ENCODE data around the gene LAP3.
"Not testable (repeated sequence)": the region's sequence is repeated elsewhere in the genome, so short reads cannot be mapped to it uniquely, and the experiment has no call there.

The LAP3 gene

GRCh38 chr4:17576932-17577664, at the start of gene LAP3:
Gene LAP3, plus strand, starts transcription at chr4:17577198. Its CDS starts 268 bp downstream, at chr4:17577466.
- DNase-seq = peak; percentile 60

DNA sequence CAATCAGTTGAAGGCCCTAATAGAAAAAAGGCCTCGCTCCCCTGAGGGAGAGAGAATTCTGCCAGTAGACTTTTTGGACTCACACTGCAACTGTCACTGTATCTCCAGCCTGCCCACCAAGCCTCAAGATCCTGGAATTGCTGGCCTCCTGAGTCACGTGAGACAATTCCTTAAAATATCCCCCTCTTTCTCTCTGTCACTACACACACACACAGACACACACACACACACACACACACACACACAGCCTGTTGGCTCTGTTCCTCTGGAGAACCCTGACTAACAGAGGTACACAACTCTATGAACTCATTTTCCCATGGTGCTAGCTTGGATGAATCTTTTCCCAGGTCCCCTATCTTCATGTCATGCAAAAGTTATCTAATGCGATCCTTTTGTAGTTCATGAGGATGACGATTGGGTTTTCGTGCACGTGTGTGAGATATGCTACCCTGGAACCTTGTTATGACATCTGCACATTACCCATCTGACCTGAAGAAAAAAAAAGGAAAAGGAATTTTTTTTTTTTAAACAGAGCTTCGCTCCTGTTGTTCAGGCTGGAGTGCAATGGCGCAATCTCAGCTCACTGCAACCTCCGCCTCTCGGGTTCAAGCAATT, 48.3 kb upstream of the LAP3 start:
- no peak for DNase-seq

GRCh38 chr4:17531538-17532285, 45.3 kb upstream of the LAP3 start:
- no peak for DNase-seq

DNA sequence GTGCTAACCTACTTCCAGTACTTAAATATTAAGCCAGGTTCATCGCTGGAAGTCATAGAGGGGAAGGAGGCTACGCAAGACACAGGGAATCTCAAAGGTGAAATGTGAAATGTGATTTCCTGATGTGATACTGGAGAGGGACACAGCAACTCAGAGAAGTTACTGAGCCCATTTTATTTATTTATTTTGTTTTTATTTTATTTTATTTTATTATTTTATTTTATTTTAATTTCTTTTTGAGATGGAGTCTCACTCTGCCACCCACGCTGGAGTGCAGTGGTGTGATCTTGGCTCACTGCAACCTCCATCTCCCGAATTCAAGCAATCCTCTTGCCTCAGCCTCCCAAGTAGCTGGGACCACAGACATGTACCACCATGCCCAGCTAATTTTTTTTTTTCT, 42.3 kb upstream of the LAP3 start:
- DNase-seq = no peak

- no peak for DNase-seq
Observed at GRCh38 chr4:17535242-17535641, 41.8 kb upstream of the LAP3 start.

GRCh38 chr4:17535906-17536305, 41.1 kb upstream of the LAP3 start:
- no peak for DNase-seq

DNA sequence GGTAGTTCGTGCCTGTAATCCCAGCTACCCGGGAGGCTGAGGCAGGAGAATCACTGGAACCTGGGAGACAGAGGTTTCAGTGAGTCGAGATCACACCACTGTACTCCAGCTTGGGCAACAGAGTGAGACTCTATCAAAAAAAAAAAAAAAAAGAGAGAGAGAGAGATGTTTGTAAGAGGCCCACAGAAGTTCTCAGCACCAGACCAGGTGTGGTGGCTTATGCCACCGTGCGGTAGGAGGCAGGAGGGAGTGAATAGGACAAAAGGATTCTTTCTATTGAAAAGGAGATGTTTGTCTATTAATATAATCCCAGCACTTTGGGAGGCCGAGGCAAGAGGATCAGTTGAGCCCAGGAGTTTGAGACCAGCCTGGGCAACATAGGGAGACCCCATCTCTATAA, 39.9 kb upstream of the LAP3 start:
- not testable (repeated sequence) for DNase-seq

DNA sequence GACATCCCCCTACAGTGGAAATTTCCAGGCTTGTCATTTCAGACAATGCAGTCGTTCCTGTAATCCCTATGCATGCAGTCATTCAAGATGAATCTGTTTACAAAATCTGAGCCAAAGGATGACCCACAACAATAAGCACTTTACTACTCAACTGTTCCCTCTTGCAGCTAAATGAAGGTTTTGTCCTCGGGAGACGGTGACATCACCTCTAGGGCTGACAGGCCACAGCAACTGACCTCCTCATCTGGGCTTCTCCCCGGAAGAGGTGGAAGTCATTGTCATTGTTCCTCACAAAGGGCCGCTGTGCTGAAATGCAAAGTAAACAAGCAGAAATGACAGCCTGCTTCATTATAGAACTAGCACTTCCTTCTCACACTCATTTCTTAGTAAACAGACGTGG, 32.8 kb upstream of the LAP3 start:
- DNase-seq = no peak

- no peak for DNase-seq
Observed at GRCh38 chr4:17544831-17545234, 32.2 kb upstream of the LAP3 start.

GRCh38 chr4:17545374-17546140, 31.4 kb upstream of the LAP3 start:
- no peak for DNase-seq

DNA sequence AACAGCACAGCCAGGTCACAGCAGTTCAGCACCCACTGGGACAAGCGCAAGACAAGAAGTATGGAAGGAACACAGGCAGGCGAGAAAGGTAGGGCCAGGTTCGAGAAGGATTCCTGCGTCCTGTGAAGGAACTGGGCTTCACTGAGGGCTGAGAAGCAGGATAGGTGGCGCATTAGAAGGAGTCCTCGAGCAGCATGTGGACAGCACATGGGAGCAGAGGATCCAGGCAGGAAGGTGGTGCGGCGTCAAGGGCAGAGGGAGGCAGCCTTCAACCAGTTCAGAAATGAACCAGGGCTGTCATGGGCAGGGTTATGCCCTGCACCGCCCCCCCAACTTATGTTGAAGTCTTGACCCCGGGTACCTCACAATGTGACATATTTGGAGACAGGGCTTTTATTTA, 30.8 kb upstream of the LAP3 start:
- DNase-seq = no peak

GRCh38 chr4:17546678-17547077, 30.3 kb upstream of the LAP3 start:
- DNase-seq = no peak

- DNase-seq = no peak
Observed at GRCh38 chr4:17550549-17550948, 26.4 kb upstream of the LAP3 start.

DNA sequence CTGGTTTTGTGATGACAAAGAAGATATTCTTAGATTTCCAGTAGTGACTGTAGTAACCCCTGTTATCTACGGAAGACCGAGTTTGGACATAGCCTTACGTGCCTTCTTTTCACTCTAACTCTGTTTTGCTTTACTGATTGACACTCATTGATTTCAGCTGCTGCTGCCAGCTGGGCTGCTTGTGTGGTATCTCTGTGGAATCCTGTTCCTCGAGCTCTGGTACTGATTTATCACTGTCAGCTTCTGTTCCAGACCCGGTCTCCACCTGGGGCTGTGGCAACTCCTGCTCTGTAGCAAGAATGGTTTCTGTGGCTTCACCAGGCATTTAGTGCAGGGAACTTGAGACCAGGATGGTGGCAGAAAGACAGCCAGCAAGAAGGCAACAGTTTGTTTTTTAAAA, 24.6 kb upstream of the LAP3 start:
- no peak for DNase-seq

DNA sequence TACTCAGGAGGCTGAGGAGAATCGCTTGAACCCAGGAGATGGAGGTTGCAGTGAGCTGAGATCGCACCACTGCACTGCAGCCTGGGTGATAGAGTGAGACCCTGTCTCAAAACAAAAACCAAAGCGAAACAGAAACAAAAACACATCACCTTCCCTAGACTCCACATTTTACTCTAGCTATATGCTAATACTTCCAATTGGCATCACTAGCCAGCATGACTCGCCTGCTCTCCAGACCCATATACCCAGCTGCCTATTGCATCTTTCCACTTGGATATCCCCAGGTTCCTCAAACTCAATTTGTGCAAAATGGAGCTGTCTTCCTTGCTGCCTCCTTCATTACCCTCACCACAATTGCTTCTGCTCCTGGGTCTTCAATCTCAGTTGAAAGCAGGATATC, 22.4 kb upstream of the LAP3 start:
- no peak for DNase-seq

- no peak for DNase-seq
Observed at GRCh38 chr4:17556498-17556897, 20.5 kb upstream of the LAP3 start.

- no peak for DNase-seq
Observed at GRCh38 chr4:17557880-17558279, 19.1 kb upstream of the LAP3 start.

DNA sequence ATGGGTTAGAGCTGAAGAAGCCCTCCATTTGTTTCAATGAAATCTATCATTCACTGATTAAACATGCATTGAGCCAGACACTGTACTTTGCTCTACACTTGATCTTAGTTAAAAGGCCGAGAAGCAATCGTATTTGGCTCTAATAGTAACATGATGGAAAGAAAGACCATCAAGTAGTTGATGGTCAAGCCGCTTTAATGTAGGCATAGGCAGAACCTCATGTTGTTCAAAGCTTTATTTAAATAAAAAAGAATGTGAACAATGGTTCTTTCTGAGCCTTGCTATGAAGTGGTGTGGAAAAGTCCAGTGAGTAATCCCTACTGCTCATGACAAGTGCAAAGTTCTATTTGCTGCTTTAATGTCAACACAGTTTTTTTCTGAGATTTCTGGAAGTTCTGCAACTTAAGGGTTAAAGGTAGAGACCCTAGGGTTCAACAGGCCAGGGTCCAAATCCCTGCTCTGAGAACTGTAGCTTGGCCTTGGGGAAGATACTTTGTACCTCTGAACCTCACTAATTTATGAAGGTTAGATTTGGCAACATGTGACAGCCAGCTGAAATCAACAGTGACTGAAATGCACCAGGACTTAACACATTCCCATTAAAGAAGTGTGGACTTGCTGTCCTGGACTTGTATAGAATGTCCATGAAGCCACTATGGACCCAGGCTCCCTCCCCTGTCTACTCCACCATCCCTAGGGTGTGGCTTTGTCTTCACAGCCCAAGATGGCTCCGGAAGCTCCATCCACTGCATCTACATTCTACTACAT, 17.9 kb upstream of the LAP3 start:
- no peak for DNase-seq

DNA sequence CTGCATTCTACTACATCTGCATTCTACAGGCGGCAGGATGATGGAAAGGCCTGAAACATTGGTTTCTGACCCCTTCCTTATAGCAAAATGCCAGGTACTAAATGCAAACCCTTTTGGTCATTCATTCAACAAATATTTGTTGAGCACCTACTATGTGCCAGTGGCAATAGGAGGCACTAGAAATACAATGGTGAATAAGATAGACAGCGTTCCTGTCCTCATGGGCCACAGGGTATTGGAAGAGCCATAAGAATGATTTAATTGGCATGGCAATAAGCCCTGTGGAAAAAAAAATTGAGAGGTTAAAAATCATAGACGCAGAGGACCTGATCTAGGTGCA, 17.3 kb upstream of the LAP3 start:
- DNase-seq = no peak

- DNase-seq = no peak
Observed at GRCh38 chr4:17560065-17560673, 16.8 kb upstream of the LAP3 start.

DNA sequence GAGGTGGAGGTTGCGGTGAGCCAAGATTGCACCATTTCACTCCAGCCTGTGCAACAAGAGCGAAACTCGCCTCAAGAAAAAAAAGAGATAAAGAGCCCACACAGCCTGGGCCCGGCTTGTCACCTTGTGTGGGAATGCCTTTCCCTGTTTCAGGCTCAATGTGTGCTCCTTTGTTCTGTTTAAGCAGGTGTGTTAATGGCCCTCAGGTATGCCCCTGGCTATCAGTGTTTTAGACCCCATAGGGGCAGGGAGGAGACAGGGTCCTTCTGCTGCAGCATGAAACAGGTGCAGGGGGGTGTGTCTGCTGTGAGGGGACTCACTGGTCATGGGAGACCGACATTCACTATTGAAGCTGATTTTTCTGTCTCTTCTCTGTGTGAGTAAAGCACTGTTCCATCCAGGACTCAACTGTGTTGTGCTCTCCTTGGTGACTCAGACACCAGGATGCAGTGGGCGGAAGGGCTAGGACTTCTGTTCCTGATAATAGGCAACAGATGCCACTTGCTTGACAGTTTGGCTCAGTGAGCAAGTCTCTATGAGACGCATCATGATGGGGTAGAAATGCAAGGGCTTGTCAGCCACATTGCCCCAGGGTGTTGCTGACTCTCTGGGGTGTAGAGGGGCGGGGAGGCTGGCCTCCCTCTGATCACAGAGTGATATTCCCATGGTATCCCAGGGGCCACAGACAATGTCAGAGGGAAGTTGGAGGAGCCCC, 15.6 kb upstream of the LAP3 start:
- DNase-seq = no peak

DNA sequence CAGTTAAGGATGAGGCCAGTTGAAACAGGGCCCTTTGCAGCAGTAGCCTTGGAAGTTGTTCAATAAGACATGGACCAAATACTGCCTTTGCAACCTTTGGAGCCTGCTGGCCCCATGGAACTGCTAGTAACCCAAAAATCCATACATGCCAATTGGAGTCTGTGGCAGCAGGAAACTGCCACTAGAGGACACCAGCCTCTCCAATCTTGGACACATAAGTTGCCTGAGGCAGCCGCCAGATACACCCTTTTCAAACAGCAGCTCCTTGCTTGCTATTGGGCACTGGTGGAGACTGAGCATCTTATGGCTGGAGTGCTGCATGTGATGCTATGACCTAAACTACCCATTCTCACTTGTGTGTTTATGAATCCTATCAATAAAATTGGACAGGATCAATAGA, 14.8 kb upstream of the LAP3 start:
- DNase-seq = no peak
